Measurements from ENCODE around the gene ARID5B.

Gene ARID5B

GRCh38 chr10:62056219-62056618, 154.7 kb downstream of the ARID5B start:
- no peak for DNase-seq

DNA sequence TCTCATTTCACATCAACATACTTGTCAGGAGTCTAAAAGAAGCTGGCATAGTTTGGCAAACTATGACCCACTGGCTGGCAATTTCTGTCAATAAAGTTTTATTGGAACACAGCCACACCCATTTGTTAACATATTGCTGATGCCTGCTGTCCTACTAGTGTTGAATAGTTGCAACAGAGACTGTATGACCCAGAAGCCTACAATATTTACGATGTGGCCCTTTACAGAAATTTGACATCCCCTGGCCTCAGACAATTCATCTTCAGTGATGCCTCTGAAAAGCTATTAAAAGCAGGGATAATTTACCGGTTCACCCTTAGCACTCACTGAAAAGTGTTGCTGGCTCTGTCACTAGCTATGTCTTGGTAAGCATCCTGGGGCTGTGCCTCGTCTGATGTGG, 155.2 kb downstream of the ARID5B start:
- DNase-seq, result no peak

GRCh38 chr10:62057359-62057758, 155.9 kb downstream of the ARID5B start:
- no peak for DNase-seq

- DNase-seq, result no peak
Measured at GRCh38 chr10:62057850-62058249, 156.4 kb downstream of the ARID5B start.

DNA sequence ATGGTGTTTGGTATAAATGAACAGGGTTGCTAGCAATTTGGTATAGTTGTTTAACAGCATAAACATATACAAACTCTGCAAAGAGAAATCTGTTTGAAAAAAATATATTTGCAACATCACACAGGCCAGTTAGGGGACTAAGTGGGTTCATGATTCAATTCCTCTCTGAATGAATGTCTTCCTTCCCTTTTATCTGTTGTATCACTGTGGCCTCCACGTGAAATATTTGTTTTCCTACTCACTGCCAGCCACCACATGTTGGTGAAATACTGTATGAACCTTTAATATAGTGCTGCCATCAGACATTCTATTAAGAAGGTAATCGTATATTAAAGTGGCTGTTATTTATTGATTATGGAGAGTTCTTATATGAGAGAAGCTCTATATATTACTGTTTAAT, 157.0 kb downstream of the ARID5B start:
- DNase-seq, result peak; percentile 46

- DNase-seq, result peak; percentile 38
Measured at GRCh38 chr10:62058896-62059216, 157.4 kb downstream of the ARID5B start.

DNA sequence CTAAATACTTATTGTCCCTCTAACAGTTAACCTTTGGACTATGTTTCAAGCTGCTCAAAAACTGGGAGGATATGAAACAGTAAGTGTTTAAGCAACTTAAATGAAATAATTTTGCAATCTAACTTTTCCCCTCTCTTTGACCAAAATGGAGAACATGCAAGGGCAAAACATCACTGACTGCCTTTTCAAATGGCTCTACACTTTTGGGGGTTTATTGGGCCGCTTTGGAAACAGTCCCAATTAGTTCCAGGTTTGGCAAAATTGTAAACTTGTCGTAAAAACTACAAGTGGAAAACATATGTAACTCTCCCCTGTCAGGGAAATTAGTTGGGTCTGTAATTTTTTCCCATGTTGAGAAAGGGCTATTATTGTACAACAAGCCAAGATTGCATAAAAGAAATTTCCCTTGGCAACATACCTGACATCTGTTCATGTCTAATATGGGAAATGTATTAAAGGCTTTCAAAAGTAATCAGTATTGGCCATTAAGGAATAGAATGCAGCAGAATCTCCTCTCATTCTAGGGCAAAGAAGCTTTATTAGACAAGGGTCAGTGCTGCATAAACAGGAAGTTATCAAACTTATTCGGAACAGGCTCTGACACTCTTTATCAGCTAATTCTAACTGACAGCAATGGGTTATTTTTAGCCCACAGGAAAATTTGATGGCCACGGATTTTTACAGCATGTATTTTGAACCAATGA, 157.9 kb downstream of the ARID5B start:
- peak; percentile 85 for DNase-seq

DNA sequence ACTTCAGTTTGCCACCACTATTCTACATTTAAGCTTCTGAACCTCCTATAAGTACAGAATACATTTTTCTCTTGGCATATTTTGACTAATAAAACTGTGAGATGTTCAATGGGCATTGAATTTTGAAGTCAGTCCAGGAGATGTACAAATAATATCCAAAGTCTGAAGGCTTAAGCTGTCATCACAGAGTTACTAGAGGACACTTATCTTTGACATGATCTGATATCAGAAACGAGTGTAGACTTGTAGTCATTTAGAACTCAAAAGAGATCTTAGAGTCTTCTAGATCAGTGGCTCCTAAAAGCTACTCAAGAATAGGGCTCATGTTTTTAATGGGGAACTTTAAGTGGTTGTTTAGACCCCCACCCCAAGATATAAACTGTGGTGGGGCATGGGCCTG, 160.5 kb downstream of the ARID5B start:
- no peak for DNase-seq

GRCh38 chr10:62062752-62063512, 161.4 kb downstream of the ARID5B start:
- DNase-seq, result no peak

GRCh38 chr10:62063795-62064472, 162.4 kb downstream of the ARID5B start:
- no peak for DNase-seq

DNA sequence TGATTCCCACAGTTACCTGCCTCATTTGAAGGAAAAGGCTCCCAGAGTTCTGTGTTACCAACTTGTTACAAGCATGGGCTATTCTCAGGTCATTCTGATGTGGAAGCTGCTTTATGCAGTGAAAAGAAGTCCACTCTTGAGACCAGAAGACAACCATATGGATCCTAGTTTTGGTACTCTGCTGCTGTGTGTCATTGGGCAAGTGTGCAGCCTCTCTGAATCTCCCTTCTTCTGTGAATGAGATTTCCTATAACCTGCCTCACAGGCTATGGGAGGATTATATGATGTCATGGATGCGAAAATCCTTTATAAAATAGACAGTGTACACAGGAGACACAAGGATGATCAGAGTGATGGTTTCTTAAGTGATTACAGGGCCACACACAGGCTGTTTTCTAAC, 166.1 kb downstream of the ARID5B start:
- DNase-seq, result no peak

- DNase-seq, result no peak
Measured at GRCh38 chr10:62068464-62068863, 167.0 kb downstream of the ARID5B start.

GRCh38 chr10:62069452-62070178, 168.1 kb downstream of the ARID5B start:
- DNase-seq, result peak; percentile 73

GRCh38 chr10:62071846-62072281, 170.4 kb downstream of the ARID5B start:
- peak; percentile 49 for DNase-seq

- no peak for DNase-seq
Measured at GRCh38 chr10:62072901-62073300, 171.4 kb downstream of the ARID5B start.

GRCh38 chr10:62073429-62073828, 171.9 kb downstream of the ARID5B start:
- no peak for DNase-seq

- no peak for DNase-seq
Measured at GRCh38 chr10:62075414-62075813, 173.9 kb downstream of the ARID5B start.

- no peak for DNase-seq
Measured at GRCh38 chr10:62075912-62076311, 174.4 kb downstream of the ARID5B start.

DNA sequence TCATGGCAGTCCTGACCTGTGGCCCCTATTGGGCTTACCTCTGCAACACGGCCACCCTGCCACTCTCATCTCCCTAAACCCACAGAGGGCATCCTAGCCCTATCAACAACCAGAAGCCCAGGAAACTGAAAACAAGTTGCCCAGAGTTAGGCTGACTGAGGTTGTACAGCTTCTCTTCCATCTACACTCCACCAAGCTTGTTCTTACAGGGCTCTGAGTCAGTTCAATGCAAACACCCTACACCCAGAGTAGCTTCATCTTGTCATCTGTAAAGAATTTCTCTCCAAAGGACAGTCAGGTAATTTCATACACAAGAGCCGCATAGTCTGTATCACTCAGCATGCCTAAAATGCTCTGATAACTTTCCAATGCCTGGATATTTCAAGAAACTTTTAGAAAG, 175.4 kb downstream of the ARID5B start:
- DNase-seq, result no peak

DNA sequence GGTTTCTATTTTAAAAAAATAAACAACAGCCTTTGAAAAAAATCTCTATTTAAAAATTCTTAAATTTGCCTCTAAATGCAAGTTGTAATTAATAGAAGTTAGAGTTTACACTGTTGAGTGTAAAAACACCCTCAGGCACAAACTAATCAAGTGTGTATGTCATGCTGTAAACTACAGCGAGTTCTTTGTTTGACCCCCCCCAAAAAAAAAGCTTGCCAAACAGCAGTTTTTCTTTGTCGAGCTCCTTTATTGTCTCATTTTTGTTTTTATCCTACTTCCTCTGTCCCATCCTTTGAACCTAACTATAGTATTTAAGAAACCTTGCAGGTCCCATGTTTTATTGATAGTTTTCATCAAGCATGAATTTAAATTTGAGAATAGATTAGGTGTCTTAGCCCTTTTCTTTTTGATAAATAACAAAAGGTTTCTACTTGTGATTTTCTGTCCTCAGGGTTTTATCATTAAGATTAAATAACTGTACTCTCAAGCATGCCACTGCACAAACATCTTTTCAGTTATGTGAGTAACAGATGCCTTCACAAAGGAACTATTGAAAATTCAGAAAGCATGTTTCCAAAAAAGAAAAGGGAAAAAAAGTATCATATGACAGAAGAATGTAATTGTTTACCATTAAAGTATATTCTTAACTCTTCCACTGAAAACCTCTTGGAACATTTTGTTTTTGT, 176.0 kb downstream of the ARID5B start:
- DNase-seq, result no peak

GRCh38 chr10:62079885-62080559, 178.5 kb downstream of the ARID5B start:
- DNase-seq, result no peak

DNA sequence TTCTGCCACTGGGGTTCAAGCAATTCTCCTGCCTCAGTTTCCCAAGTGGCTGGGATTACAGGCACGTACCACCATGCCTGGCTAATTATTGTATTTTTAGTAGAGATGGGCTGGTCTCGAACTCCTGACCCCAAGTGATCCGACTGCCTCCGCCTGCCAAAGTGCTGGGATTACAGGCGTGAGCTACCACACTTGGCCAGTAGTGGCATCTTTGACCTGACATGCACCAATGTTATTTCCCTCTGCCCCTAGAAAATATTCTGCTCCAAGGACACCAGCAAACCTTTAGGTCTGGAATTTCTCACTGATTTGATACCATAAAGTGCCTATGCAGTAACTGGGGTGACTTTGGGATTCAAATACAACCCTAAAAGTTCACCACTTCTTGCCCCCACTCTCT, 179.4 kb downstream of the ARID5B start:
- no peak for DNase-seq

Data from inflammatory macrophage treated with lipopolysaccharide for 4 hours (primary cell).